Measurements from ENCODE around the gene OGFRL1.

The OGFRL1 gene

DNA sequence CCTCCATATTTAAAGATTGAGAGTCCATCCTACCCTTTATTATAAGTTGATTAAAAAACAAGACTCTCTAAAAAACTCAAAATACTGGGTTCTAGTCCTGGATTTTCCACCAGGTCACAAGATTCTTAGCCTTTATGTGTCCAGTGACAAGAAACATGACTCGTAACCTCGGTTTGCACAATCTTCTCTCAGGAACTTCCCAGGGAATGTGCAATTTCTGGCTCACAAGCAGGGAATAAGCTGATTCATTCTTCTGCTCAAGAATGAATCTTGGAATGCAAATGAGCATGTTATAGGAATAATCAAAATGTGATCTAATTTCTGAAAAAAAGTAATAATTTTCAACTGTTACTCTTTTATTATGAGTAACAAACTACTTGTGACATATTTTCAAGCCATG is 45.1 kb downstream of the OGFRL1 start:
- FAIRE-seq (no peak), DNase-seq (ENCODE audit: insufficient read length, low spot score) (no peak)
- TF ChIP-seq, protein P1, sequence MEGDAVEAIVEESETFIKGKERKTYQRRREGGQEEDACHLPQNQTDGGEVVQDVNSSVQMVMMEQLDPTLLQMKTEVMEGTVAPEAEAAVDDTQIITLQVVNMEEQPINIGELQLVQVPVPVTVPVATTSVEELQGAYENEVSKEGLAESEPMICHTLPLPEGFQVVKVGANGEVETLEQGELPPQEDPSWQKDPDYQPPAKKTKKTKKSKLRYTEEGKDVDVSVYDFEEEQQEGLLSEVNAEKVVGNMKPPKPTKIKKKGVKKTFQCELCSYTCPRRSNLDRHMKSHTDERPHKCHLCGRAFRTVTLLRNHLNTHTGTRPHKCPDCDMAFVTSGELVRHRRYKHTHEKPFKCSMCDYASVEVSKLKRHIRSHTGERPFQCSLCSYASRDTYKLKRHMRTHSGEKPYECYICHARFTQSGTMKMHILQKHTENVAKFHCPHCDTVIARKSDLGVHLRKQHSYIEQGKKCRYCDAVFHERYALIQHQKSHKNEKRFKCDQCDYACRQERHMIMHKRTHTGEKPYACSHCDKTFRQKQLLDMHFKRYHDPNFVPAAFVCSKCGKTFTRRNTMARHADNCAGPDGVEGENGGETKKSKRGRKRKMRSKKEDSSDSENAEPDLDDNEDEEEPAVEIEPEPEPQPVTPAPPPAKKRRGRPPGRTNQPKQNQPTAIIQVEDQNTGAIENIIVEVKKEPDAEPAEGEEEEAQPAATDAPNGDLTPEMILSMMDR (IDR thresholded peaks at IDR 0.05; ENCODE audit: insufficient read depth, missing control alignments) = no peak

DNA sequence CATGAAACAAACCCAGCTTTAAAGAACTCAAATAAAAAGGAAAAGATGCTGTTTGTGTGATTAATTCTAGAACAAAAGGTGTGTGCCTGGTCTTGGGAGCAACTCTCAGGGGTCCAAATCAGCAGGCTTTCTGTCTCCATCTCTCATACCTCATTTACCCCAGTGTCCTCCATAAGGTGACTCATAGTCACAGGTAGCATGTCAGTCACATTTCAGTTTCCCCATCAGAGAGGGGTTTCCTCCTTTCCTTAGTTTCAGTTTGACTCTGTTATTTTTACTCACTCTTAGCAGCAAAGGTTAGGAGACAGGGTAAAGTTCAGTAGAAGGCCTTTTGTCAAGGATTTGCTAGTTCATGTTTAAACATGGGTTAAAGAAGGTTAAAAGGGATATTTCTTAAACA is 46.2 kb downstream of the OGFRL1 start:
- no peak for DNase-seq (ENCODE audit: insufficient read length, low spot score)
- no peak for FAIRE-seq
- TF ChIP-seq, protein P1 (IDR thresholded peaks at IDR 0.05; ENCODE audit: insufficient read depth, missing control alignments) = no peak

DNA sequence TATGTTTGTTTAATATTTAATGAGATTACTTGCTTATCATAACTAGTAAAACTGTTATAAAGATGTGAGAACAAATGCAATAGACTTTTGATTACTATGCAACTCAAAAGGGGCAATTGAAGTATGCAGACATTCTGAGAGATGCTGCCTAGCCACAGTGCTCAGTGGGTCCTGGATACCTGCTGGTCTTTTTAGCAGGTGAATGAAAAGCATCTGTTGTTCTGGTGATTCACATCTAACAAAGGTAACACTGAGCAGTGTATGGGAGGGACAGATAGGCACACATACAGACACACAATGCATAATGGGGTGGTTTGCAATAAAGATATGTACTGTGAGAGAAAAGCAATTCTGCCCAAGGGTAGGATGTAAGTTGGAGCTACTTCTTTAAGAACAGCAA is 46.9 kb downstream of the OGFRL1 start:
- no peak for FAIRE-seq
- DNase-seq (ENCODE audit: insufficient read length, low spot score) = no peak
- TF ChIP-seq, protein P1 (IDR thresholded peaks at IDR 0.05; ENCODE audit: insufficient read depth, missing control alignments) = no peak

DNA sequence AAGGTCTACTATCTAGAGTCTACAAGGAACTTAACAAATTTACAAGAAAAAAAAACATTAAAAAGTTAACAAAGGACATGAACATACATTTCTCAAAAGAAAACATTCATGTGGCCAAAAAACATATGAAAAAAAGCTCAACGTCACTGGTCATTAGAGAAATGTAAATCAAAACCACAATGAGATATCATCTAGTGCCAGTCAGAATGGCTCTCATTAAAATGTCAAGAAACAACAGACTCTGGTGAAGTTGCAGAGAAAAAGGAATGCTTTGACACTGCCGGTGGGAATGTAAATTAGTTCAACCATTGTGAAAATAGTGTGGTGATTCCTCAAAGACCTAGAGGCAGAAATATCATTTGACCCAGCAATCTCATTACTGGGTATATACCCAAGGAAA is 48.3 kb downstream of the OGFRL1 start:
- DNase-seq (ENCODE audit: insufficient read length, low spot score) (no peak), FAIRE-seq (no peak)
- TF ChIP-seq, protein P1 (IDR thresholded peaks at IDR 0.05; ENCODE audit: insufficient read depth, missing control alignments) = no peak

DNA sequence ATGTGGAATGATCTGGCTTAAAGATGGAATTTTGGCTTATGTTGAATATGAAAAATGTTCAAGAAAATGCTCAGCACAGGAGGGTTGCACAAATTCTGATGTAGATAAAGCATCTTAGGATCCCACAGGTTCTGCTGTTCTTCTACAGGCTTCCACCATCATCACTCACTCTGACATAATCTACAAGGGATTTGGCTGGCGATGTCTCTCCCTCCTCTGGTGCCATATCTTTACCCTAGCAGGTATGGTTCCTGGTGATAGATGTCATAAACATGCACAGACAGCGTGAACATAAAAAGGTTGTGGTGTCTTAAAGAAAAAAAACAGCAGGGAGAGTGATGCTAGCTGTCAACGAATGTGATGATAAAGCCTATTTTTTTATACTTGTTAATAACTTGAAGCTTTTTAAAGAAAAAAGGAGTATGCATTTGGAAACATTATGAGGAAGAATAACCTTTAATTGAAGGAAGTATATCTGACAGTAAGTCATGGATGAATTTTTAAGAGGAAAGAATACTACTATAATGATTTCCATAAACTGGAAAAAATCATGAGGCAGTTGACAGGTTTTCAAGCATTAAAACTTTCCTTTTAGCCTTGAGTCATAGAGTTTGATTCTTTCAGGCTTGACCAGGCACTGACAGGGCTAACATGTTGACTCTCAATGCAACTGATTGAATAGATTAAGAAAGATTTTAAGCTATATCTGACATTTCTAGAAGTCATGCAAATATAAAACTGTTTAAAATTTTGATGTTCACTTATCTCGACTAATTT is 50.1 kb downstream of the OGFRL1 start:
- TF ChIP-seq, protein P1 (IDR thresholded peaks at IDR 0.05; ENCODE audit: insufficient read depth, missing control alignments) = no peak
- no peak for FAIRE-seq
- no peak for DNase-seq (ENCODE audit: insufficient read length, low spot score)

DNA sequence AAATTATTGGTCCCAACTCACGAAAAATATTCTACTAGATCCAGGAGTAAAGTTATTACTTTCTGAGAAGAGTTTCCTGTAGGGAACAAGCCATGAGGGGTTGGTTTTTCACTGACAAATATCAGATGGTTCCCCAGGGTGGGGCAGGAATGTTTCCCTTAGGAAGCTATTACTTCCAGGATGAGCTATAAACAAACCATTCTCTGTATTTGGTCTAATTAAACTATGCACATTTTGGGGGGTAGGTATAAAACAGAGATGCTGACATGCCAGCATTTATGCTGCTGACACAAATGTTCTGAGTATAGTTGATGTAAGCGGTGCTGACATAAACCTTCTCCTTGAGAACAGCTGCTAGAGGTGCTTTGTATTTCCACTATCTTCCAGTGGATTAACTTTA is 54.2 kb downstream of the OGFRL1 start:
- no peak for FAIRE-seq
- TF ChIP-seq, protein P1 (IDR thresholded peaks at IDR 0.05; ENCODE audit: insufficient read depth, missing control alignments) = no peak

More for the DNA sequence above, 54.2 kb downstream of the OGFRL1 start:
- no peak for DNase-seq (ENCODE audit: insufficient read length, low spot score)

All from D721Med (cell line).